Natural killer cell (primary cell): ENCODE data around the gene CUEDC1. TPM values are rescaled to one million over a fixed set of nuclear protein-coding genes. Genes with fewer than 3 reads are reported as not detected.

Experiments used
- ATAC-seq, 3 donors: fragments of 150-1000 bp in 2 of 3; fragments of 200-7000 bp in 1 of 3; cut with Tn5 transposase; 1 replicate in 1 of 3; 2 replicates in 2 of 3; pipeline ENCODE4 v1.10.0; 2021; ENCODE audit warnings: mild to moderate bottlenecking in 2 of 3, moderate library complexity in 2 of 3
- DNase-seq, 2 donors: peaks; one replicate each; pipeline versions ENCODE4 v3.0.0 to v3.0.0-alpha.2; 2013 to 2021; ENCODE audit warnings: mixed read lengths in 1 of 2
- H3K27ac ChIP-seq: one replicate; pipeline ENCODE4 v1.5.1; 2013; ENCODE audit warnings: mild to moderate bottlenecking, low read length
- H3K27me3 ChIP-seq: one replicate; pipeline ENCODE4 v1.6.1; 2013; ENCODE audit warnings: low read length; ENCODE audit not compliant: control insufficient read depth, insufficient read depth
- H3K36me3 ChIP-seq: one replicate; pipeline ENCODE4 v1.6.1; 2013; ENCODE audit warnings: low read length; ENCODE audit not compliant: control insufficient read depth, insufficient read depth
- H3K4me1 ChIP-seq: one replicate; pipeline ENCODE4 v1.6.1; 2013; ENCODE audit warnings: low read length; ENCODE audit not compliant: control insufficient read depth, insufficient read depth
- H3K4me3 ChIP-seq: one replicate; pipeline ENCODE4 v1.5.1; 2013; ENCODE audit warnings: low read length
- H3K9me3 ChIP-seq: one replicate; pipeline ENCODE4 v1.6.1; 2013; ENCODE audit warnings: low read length; ENCODE audit not compliant: control insufficient read depth, insufficient read depth
- H3K27ac Mint-ChIP-seq, 2 donors: one replicate each; pipeline ENCODE4 v1.8.0; 2022; ENCODE audit warnings: mild to moderate bottlenecking in 2 of 2, mixed read lengths in 2 of 2, moderate library complexity in 1 of 2
- H3K27me3 Mint-ChIP-seq, 2 donors: one replicate each; pipeline ENCODE4 v1.8.0; 2022; ENCODE audit warnings: low read depth in 2 of 2, mixed read lengths in 2 of 2
- H3K36me3 Mint-ChIP-seq: one replicate; pipeline ENCODE4 v1.8.0; 2022; ENCODE audit warnings: mixed read lengths
- H3K4me1 Mint-ChIP-seq, 2 donors: one replicate each; pipeline ENCODE4 v1.8.0; 2022; ENCODE audit warnings: mixed read lengths in 2 of 2
- H3K4me3 Mint-ChIP-seq: one replicate; pipeline ENCODE4 v1.8.0; 2022; ENCODE audit warnings: mild to moderate bottlenecking, moderate library complexity, mixed read lengths
- H3K9me3 Mint-ChIP-seq, 2 donors: one replicate each; pipeline ENCODE4 v1.8.0; 2022; ENCODE audit warnings: mixed read lengths in 2 of 2
- WGBS: methylation state at CpG from one replicate; pipeline ENCODE4 v1.1.7; 2013; ENCODE audit warnings: missing lambda C conversion rate; ENCODE audit not compliant: insufficient coverage; 5-methylcytosine and 5-hydroxymethylcytosine counted together
- intact Hi-C: fragments of 100-400 bp; cut with micrococcal nuclease; formaldehyde crosslinking; loops from one replicate; pipeline ENCODE4 v1.14.2; 2022
- total RNA-seq, 4 donors: library from RNA; stranded (reverse); fragments of 120-200 nt in 1 of 4; gene quantifications; one replicate each; pipeline versions ENCODE4 v1.2.3 to v1.2.4, GENCODE V29; 2013 to 2022
- TF ChIP-seq, protein P1 (sequence below): fragments of 200-600 bp; IDR thresholded peaks from one replicate; pipeline ENCODE4 v1.8.0; 2022; ENCODE audit warnings: antibody characterized with exemption

The CUEDC1 gene, protein sequence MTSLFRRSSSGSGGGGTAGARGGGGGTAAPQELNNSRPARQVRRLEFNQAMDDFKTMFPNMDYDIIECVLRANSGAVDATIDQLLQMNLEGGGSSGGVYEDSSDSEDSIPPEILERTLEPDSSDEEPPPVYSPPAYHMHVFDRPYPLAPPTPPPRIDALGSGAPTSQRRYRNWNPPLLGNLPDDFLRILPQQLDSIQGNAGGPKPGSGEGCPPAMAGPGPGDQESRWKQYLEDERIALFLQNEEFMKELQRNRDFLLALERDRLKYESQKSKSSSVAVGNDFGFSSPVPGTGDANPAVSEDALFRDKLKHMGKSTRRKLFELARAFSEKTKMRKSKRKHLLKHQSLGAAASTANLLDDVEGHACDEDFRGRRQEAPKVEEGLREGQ
- total RNA-seq = 1 to 10 TPM; 1.5 to 3.7 (median 2.6) TPM
- total RNA-seq (2013) = 1.4 TPM

DNA sequence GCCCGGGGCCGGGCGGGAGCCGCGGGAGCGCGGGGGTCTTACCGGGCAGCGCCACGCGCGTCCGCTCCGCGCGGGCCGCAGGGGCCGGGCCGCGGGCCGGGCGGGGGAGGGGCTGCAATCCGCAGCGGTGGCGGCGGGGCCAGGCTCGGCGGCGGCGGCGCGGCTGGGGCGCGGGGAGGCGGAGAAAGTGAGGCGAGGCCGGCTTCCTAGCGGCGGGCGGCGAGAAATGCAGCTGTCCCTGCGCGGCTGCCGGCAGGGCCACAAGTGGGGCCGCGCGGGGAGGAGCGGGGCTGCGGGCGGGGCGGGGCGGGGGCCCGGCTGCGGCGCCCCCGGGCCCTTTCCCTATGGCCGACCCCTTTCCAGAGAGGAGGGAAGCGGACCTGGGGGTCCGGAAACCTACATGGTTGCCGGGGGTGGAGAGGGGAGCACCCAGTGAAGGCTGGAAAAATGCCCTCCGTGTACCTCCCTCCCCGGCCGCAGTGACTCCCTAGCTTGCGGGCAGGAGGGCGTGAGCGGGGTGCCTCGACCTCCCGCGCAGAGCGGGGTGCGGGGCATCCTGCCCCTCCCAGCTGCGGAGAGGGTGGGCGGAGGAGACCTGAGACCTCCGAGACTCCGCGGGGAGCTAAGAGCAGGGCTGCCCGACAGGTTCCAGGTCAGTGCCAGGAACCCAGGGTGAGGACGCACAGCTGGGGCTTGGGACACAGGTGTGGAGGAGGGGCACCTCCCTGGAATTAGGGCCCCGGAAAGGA lies at the start of gene CUEDC1:
Gene CUEDC1, minus strand, starts transcription at position 230 of the 749 bp plus-strand sequence. CDS start 69,848 bp downstream, outside the sequence.
- Mint-ChIP-seq H3K4me3 (peak within 1 kb of the TSS; percentile 69), H3K36me3 (no peaks in the 10 kb centered on the region), H3K4me1 (peaks cover 17 to 49% of the 10 kb centered on the region in 2 donors), H3K27me3 (peaks cover 29 to 48% of the 10 kb centered on the region in 2 donors), H3K9me3 (no peaks in the 10 kb centered on the region), H3K27ac (peak within 1 kb of the TSS in 1 of 2 donors; percentile 33)
- Histone ChIP-seq H3K36me3 (no peaks in the 10 kb centered on the region), H3K4me1 (peaks cover 32% of the 10 kb centered on the region), H3K9me3 (no peaks in the 10 kb centered on the region), H3K4me3 (peak within 1 kb of the TSS; percentile 42), H3K27ac (no peak within 1 kb of the TSS), H3K27me3 (peaks cover 9% of the 10 kb centered on the region)
- intact Hi-C loops = no loop called here
- WGBS = under 1% methylated on average over 79 of the region's 79 CpGs
- TF ChIP-seq, protein P1, sequence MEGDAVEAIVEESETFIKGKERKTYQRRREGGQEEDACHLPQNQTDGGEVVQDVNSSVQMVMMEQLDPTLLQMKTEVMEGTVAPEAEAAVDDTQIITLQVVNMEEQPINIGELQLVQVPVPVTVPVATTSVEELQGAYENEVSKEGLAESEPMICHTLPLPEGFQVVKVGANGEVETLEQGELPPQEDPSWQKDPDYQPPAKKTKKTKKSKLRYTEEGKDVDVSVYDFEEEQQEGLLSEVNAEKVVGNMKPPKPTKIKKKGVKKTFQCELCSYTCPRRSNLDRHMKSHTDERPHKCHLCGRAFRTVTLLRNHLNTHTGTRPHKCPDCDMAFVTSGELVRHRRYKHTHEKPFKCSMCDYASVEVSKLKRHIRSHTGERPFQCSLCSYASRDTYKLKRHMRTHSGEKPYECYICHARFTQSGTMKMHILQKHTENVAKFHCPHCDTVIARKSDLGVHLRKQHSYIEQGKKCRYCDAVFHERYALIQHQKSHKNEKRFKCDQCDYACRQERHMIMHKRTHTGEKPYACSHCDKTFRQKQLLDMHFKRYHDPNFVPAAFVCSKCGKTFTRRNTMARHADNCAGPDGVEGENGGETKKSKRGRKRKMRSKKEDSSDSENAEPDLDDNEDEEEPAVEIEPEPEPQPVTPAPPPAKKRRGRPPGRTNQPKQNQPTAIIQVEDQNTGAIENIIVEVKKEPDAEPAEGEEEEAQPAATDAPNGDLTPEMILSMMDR = peak; percentile 17
- ATAC-seq (peak; percentile 78 to 82 (median 82)), DNase-seq (peak; percentile 60 to 72)

DNA sequence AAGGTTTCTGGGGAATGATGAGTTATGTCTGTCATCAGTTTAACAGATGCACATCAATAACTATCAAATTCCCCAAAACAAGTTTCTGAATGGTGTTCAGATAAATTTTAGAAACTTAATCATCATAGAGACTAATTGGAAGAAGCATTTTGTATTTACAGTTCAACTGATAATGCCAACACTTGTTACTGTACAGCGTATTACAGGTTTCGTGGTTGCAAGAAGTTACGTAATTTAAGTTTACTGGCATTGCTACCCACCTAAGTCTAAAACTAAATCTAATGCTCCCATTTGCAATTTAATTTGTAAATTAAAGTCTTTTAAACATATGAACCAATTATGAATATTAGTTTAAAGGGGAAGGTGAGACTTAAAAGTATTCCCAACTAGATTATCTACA lies 48.8 kb upstream of the CUEDC1 start:
- Mint-ChIP-seq H3K4me1 (peaks cover 51 to 52% of the 10 kb centered on the region in 2 donors), H3K36me3 (peaks cover 16% of the 10 kb centered on the region), H3K4me3 (no peak overlapping the region), H3K27me3 (no peaks in the 10 kb centered on the region), H3K9me3 (no peaks in the 10 kb centered on the region), H3K27ac (peak overlapping the region; percentile 58 to 99)
- H3K4me3 ChIP-seq = no peak overlapping the region
- H3K36me3 ChIP-seq = peaks cover 58% of the 10 kb centered on the region
- H3K4me1 ChIP-seq = peaks cover 16% of the 10 kb centered on the region
- intact Hi-C loops = loop anchor here (10.0 kb wide), 1 partner anchor 511 kb away; the partner anchor contains the start of gene MTMR4
- ATAC-seq (no peak), DNase-seq (no peak)
- H3K27ac ChIP-seq = no peak overlapping the region
- TF ChIP-seq, protein P1 = no peak
- H3K9me3 ChIP-seq = no peaks in the 10 kb centered on the region
- 87% methylated on average over 3 of the region's 3 CpGs for WGBS
- H3K27me3 ChIP-seq = no peaks in the 10 kb centered on the region

DNA sequence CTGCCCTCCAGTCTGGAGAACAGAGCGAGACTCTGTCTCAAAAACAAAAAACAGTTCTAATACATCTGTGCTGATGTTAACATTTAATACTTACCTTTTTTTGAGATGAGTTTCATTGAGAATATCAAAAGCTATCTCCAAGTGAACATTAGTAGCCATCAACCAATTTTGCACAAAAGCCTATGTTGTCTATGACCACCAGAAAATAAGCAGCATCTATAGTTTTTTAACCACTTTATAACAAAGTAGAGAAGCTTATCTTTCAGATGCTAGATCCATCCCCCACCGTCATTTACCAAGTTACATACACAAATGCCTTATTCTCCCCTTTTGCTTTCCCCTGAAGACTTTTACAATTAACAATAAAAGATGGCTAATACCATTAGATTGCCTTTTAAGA lies 47.8 kb upstream of the CUEDC1 start:
- DNase-seq = no peak
- no peaks in the 10 kb centered on the region for H3K27me3 ChIP-seq
- WGBS = 100% methylated on average over 2 of the region's 2 CpGs
- Mint-ChIP-seq H3K9me3 (no peaks in the 10 kb centered on the region), H3K4me3 (no peak overlapping the region), H3K4me1 (peaks cover 49 to 50% of the 10 kb centered on the region in 2 donors), H3K27me3 (no peaks in the 10 kb centered on the region), H3K27ac (peak overlapping the region; percentile 25 to 39), H3K36me3 (peaks cover 16% of the 10 kb centered on the region)
- no peaks in the 10 kb centered on the region for H3K9me3 ChIP-seq
- intact Hi-C loops = loop anchor here (10.0 kb wide), 1 partner anchor 512 kb away; the partner anchor contains the start of gene MTMR4
- peaks cover 12% of the 10 kb centered on the region for H3K4me1 ChIP-seq
- H3K36me3 ChIP-seq = peaks cover 58% of the 10 kb centered on the region
- TF ChIP-seq, protein P1 = no peak
- ATAC-seq = no peak
- no peak overlapping the region for H3K4me3 ChIP-seq
- no peak overlapping the region for H3K27ac ChIP-seq
